NCI-H82 (cell line): ENCODE results near the gene CXCL10.
A peak's percentile ranks its signal among the peaks of the same experiment; 100 is the strongest.
"Not testable (repeated sequence)": the region's sequence is repeated elsewhere in the genome, so short reads cannot be mapped to it uniquely, and the experiment has no call there.

Experiments
- DNase-seq: peaks from one replicate; lab custom pipeline; 2025; lab: John Stamatoyannopoulos, UW

CXCL10 gene

GRCh38 chr4:76028350-76028765 is 5.1 kb upstream of the CXCL10 start:
- peak; percentile 52 for DNase-seq

DNA sequence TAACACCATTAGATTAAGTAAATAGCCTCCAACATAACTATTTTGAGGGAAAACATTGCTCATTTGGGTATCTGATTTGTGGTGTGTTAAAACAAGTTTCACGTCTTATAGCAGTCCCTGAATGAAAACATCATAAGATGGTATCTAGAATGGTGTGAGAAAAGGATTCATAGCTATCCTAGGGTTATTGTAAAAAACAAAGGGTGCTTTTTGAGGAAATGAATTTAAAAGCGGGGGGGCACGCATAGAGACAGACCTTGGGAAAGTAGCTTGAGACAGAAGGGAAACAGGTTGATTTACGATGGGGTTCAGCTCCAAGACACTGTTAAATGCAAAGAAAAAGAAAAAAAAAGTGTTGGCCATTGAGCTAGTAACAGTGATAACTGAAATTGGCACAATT is 768 bp upstream of the CXCL10 start:
- DNase-seq, result no peak

DNA sequence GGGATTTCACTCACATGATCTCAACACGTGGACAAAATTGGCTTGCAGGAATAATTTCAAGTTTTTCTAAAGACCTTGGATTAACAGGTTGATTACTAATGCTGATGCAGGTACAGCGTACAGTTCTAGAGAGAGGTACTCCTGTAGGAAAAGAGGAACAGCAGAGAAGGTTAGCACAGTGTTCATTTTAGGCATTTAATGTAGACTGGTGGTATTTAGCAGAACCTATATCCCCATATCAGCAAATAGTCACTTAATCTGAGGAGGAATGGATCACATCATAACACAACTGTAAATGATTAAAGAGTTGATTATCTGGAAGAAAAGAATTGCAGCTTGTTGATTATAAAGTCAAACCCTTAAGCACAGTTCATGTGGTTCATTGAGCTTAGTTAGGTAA is 620 bp downstream of the CXCL10 start:
- no peak for DNase-seq

- DNase-seq, result no peak
Measured at GRCh38 chr4:76022031-76022430, 1.3 kb downstream of the CXCL10 start.

DNA sequence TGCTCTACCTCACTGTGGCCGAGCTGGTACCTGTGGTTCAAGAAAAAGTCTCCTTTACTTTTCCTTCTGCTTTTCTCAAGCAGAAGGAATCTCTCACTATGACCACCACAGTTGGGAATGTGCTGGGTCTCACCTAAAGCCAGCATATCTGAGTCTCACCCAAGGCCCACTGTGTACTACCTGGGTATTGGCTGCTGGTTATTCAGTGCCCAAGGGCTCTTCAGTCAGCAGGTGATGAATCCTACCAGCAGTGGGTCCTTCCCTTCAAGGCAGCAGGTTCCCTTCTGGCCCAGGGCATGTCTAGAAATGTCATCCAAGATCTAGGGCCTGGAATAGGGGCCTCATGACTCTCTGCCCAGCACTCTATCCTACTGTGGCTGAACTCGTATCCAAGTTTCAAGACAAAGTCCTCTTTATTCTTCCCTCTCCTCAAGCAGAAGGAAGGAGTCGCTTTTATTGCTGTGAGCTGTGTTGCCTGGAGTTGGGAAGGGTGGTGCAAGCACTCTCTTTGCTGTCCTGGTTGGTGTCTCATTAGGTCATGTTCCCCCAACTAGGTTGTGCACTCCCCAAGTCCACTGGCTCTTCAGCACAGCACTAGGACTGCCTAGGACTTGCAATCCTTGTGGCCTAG is 6.1 kb downstream of the CXCL10 start:
- DNase-seq, result no peak

DNA sequence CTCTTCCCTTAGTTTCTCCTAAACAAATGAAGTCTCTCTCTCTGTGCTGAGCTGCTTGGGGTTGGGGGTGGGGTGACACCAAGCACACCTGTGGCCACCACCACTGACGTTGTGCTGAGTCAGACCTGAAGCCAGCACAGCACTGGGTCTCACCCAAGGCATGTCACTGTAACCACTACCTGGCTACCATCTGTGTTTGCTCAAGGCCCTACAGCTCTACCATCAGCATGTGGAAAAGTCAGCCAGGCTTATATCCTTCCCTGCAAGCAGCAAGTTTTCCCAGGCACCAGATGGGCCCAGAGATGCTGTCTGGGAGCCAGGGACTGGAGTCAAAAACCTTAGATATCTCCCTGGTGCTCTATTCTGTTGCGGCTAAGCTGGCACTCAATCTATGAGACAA is 6.9 kb downstream of the CXCL10 start:
- peak; percentile 49 for DNase-seq

DNA sequence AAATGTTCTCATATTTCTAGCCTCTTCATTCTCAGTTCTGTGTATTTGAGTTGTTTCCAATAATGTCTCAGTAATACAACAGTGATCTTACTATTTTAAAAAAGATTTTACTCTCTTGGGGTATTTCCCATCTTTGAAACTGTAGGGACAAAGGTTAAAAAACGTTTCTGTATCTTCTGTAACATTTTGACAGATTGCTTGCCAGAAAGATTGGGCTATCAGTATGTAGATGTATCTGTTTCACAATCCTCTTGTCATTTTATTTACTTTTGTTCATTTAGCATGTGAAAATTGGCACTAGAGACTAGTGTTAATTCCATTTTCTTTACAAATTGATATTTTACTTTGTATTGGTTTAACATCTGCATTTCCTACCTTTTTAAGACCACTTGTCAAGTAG is 9.8 kb downstream of the CXCL10 start:
- no peak for DNase-seq

DNA sequence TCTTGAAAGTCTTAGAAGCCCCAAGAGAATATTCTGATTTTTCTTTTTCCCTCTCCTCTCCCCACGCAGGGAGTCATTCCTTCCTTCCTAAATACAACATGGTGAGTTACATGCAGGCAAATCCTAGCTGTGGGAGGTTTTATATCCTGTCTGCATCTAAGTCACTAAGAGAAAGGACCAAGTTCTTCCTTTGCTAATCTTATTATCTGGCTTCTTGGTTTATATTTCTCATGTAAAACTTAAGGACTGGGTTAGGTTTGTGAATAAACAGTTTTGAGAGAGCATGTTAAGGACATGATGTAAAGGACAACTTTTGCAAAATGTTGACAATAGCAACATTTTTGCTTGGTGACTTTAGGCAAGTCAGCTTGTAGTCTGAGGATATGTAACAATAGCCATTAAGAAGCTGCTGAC is 10.9 kb downstream of the CXCL10 start:
- peak; percentile 16 for DNase-seq

GRCh38 chr4:76011700-76012387 is 11.5 kb downstream of the CXCL10 start:
- no peak for DNase-seq

GRCh38 chr4:76011018-76011670 is 12.2 kb downstream of the CXCL10 start:
- DNase-seq, result no peak

DNA sequence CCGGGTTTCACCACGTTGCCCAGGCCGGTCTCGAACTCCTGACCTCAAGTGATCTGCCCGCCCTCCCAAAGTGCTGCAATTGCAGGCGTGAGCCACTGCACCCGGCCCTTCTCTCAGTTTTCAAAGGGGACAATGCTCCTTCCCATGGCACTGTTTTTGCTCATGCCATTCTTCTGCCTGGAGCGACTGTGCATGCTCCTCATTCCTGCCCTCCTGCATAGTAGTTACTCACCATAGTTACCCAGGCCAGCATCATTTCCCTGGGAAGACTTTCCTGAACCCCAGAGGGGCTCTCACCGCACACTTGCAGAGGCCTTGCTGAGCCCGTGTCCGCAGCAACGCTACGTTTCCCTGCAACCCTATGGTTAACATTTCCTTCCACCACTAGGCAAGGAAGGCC is 12.7 kb downstream of the CXCL10 start:
- no peak for DNase-seq

- no peak for DNase-seq
Measured at GRCh38 chr4:76009311-76009710, 14.0 kb downstream of the CXCL10 start.

DNA sequence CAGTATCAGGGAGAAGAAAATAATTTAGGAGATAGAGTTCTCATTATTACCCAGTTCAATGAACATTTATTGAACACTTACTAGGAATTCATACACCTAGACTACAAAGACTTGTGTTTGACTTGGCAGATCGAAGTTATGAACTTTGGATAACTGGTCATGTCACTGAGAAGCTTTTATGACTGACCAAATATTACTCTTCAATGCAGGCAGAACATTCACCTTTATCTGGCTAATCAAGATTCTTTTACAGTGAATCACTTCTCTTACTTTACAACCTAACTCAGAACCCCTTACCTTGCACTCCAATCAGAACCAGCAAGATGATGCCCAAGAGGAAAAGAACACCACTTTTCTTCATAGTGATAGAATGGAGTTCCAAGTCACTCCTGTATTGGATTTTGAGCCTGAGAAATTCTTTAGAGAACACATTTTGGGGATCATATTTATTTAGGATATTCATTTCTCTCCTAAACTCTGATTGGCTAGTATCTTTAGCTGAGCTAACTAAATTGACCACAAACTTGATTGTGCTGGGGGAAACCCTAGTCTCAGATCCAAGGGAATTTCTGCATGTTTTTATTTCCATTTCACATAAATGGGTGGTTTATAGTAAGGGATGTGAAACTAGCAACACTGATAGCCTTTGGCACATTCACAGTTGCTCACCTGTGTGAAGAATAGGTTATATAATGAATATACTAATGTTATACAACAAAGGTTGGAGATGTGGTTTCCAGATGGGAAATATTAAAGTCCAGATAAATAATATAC is 16.0 kb downstream of the CXCL10 start, which contains the start of gene CXCL9:
CXCL9 (minus strand) TSS at position 421 of the 774 bp plus-strand sequence; CDS start at position 361, 60 bp downstream.
- DNase-seq, result no peak

GRCh38 chr4:76003620-76004019 is 19.7 kb downstream of the CXCL10 start:
- DNase-seq, result no peak

GRCh38 chr4:76003035-76003434 is 20.3 kb downstream of the CXCL10 start:
- DNase-seq, result peak; percentile 19

GRCh38 chr4:76002176-76002575 is 21.1 kb downstream of the CXCL10 start:
- DNase-seq, result no peak

- no peak for DNase-seq
Measured at GRCh38 chr4:76001700-76002099, 21.6 kb downstream of the CXCL10 start.

- no peak for DNase-seq
Measured at GRCh38 chr4:76000279-76000678, 23.0 kb downstream of the CXCL10 start.

DNA sequence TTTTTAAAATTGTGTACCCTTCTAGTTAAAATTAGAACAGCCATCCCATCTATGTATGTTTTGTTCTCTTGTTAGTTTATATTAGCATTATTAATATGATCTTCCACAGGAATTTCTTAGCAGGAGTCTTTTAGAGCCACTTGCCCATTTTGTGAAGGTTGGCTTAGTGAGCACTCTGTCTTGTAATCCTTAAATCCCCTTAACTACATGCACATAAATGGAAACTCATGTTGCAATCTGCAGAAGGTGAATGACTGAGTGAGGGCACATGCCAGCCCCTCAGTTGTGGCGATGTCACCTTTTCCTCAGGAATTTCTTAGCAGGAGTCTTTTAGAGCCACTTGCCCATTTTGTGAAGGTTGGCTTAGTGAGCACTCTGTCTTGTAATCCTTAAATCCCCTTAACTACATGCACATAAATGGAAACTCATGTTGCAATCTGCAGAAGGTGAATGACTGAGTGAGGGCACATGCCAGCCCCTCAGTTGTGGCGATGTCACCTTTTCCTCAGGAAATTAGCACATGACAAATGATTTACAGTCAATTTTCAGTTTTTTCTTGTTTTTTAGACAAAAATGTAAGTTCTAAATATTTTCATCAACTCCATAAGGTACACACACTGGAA is 24.7 kb downstream of the CXCL10 start:
- DNase-seq, result not testable (repeated sequence)

DNA sequence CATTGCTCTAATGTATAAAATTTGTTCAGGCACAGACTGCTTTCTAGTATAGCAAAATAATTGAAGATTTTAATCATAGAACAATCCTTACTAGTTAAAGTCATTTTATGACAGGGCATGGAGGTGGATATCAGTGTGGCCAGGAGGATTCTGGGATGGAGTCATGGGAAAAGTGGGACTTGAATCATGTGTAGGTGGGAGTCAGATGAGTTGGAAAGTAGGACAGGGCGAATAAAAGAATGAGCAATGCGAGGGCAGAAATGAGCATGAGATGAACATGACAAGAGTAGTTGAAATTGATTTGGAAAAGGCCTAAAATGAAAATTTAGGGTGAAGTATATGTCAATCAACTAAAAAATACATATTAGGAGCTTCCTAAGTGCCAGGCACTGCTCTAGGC is 25.4 kb downstream of the CXCL10 start:
- DNase-seq, result no peak

DNA sequence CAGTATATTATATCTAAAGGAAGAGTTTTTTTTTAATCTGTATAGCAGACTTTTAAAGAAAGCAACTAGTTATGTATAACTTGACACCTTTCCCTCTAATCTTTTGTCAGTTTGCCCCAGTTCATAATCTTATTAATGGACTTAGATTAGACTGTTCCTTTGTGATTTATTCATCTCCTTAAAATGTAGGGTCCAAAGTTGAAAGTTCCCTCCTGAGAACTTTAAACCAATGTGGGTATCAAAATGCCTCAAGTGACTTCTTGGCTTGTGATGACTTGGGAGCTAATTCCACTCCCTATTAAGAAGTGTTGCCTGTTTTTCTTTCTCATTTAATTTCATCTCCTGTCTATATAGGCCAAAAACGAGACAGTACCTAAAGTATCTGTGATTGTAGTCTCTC is 26.2 kb downstream of the CXCL10 start:
- peak; percentile 44 for DNase-seq

DNA sequence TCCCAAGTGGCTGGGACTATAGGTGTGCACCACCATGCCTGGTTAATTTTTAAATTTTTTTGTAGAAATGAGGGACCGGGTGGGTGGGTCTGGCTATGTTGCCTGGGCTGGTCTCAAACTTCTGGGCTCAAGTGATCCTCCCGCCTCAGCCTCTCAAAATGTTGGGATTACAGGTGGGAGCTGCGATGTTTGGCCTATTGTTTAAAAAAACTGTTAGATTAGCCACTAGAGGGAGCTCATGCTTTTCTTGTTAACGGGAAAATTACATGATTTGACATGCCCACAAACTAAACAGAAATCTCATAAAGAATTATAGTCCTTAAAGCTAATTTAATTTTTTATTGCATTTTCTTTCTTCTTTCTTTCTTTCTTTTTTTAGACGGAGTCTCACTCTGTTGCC is 27.6 kb downstream of the CXCL10 start:
- DNase-seq, result peak; percentile 84
